GOT3 (cell line): ENCODE data around the gene TNIK.
"Not testable (repeated sequence)": the region's sequence is repeated elsewhere in the genome, so short reads cannot be mapped to it uniquely, and the experiment has no call there.

Source experiments
- DNase-seq: peaks from one replicate; lab custom pipeline; 2025; ENCODE audit warnings: mixed read lengths; lab: John Stamatoyannopoulos, UW

Gene TNIK

GRCh38 chr3:171468296-171468906 is 8.2 kb upstream of the TNIK start:
- no peak for DNase-seq

GRCh38 chr3:171465763-171466162 is 5.6 kb upstream of the TNIK start:
- no peak for DNase-seq

- DNase-seq = no peak
Observed at GRCh38 chr3:171464462-171464861, 4.3 kb upstream of the TNIK start.

- DNase-seq = no peak
Observed at GRCh38 chr3:171462224-171462623, 2.0 kb upstream of the TNIK start.

GRCh38 chr3:171461525-171461917 is 1.3 kb upstream of the TNIK start:
- DNase-seq = no peak

GRCh38 chr3:171460725-171461524 is 720 bp upstream of the TNIK start:
- DNase-seq = no peak

GRCh38 chr3:171459137-171459941 is 866 bp downstream of the TNIK start:
- no peak for DNase-seq

- no peak for DNase-seq
Observed at GRCh38 chr3:171458864-171459136, 1.4 kb downstream of the TNIK start.

GRCh38 chr3:171458071-171458863 is 1.9 kb downstream of the TNIK start:
- DNase-seq = no peak

GRCh38 chr3:171457607-171458061 is 2.6 kb downstream of the TNIK start:
- DNase-seq = no peak

- DNase-seq = no peak
Observed at GRCh38 chr3:171456765-171457606, 3.2 kb downstream of the TNIK start.

- no peak for DNase-seq
Observed at GRCh38 chr3:171455603-171456550, 4.3 kb downstream of the TNIK start.

GRCh38 chr3:171454041-171454440 is 6.2 kb downstream of the TNIK start:
- no peak for DNase-seq

GRCh38 chr3:171453180-171453886 is 6.9 kb downstream of the TNIK start:
- no peak for DNase-seq

- DNase-seq = no peak
Observed at GRCh38 chr3:171452328-171452727, 7.9 kb downstream of the TNIK start.

- no peak for DNase-seq
Observed at GRCh38 chr3:171451915-171452314, 8.3 kb downstream of the TNIK start.

GRCh38 chr3:171447579-171447891 is 12.7 kb downstream of the TNIK start:
- not testable (repeated sequence) for DNase-seq

GRCh38 chr3:171446801-171447578 is 13.2 kb downstream of the TNIK start:
- no peak for DNase-seq

GRCh38 chr3:171446301-171446700 is 13.9 kb downstream of the TNIK start:
- no peak for DNase-seq
